ENCODE measurements around the gene LBX2. TPM values are rescaled to one million over a fixed set of nuclear protein-coding genes. Genes with fewer than 3 reads are reported as not detected.
"Not testable (repeated sequence)": the region's sequence is repeated elsewhere in the genome, so short reads cannot be mapped to it uniquely, and the experiment has no call there.

LBX2 gene
- total RNA-seq, 4 donors from 2014 or later: 0.59 TPM; not detected in 3

DNA sequence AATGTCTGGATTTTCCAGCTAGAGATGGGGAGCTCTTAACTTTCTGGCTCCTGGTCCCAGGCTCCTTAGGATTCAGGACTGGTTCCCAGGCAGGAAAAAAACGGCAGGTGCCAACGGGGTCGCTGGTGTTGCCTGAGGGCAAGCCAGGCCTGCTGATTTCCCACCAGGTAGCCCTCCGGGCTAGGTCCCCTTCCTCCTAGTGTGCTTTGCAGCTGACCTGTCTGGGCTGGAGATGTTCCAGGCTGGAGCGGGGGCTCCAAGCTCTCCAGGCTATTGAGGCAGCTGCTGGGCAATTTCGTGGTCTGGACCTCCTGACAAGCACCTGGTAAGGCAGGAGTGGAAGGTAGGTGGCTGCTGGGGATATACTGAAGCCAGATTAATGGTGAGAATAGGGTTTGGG lies 24.9 kb downstream of the LBX2 start:
- no peak overlapping the region for H3K4me3 ChIP-seq
- intact Hi-C loops (cut with DNase I; ENCODE audit: low total_unique reads) (no loop called here), in situ Hi-C loops (cut with MboI; ENCODE audit: low sequenced_read_pairs in 4 of 4) (loop anchor here in 1 of 4 donors (25.0 kb wide), 1 partner anchor 363 kb away; the partner anchor contains the start of gene HK2)
- no peak overlapping the region for H3K27ac ChIP-seq
- ATAC-seq: no peak
- H3K4me1 ChIP-seq: peaks cover 20 to 25% of the 10 kb centered on the region in 2 donors
- DNase-seq: no peak
- TF ChIP-seq CTCF (IDR thresholded peaks at IDR 0.05 in 4 of 5, conservative IDR thresholded peaks at IDR 0.05 in 1 of 5): no peak
- TF ChIP-seq POLR2A (IDR thresholded peaks at IDR 0.05): no peak
- peaks cover 0 to 32% of the 10 kb centered on the region in 2 donors for H3K36me3 ChIP-seq
- H3K9me3 ChIP-seq: no peaks in the 10 kb centered on the region
- H3K27me3 ChIP-seq: no peaks in the 10 kb centered on the region

GRCh38 chr2:74472945-74473258 lies 26.5 kb downstream of the LBX2 start:
- DNase-seq (no peak), ATAC-seq (peak in 1 of 2 donors; percentile 15)
- no peaks in the 10 kb centered on the region for H3K27me3 ChIP-seq
- peaks cover 20 to 25% of the 10 kb centered on the region in 2 donors for H3K4me1 ChIP-seq
- no peaks in the 10 kb centered on the region for H3K9me3 ChIP-seq
- in situ Hi-C loops (cut with MboI; ENCODE audit: low sequenced_read_pairs in 4 of 4): loop anchor here in 1 of 4 donors (25.0 kb wide), 1 partner anchor 364 kb away; the partner anchor contains the start of gene HK2
- peak overlapping the region; percentile 67 to 88 (median 79) for H3K4me3 ChIP-seq
- H3K27ac ChIP-seq: peak overlapping the region; percentile 79 to 90 (median 87)
- TF ChIP-seq CTCF (IDR thresholded peaks at IDR 0.05 in 4 of 5, conservative IDR thresholded peaks at IDR 0.05 in 1 of 5) (no peak), POLR2A (IDR thresholded peaks at IDR 0.05) (no peak)
- intact Hi-C loops (cut with DNase I; ENCODE audit: low total_unique reads): loop anchor here (1.0 kb wide), 2 partner anchors 9 to 19 kb away; partner anchors contain the start of gene CCDC142
- H3K36me3 ChIP-seq: peaks cover 0 to 25% of the 10 kb centered on the region in 2 donors

GRCh38 chr2:74472086-74472944 lies 27.1 kb downstream of the LBX2 start, which contains the start of gene MRPL53:
Gene MRPL53, minus strand, starts transcription at chr2:74472680. Its CDS starts 20 bp downstream, at chr2:74472660.
- H3K4me3 ChIP-seq: peak within 1 kb of the TSS; percentile 67 to 88 (median 79)
- in situ Hi-C loops (cut with MboI; ENCODE audit: low sequenced_read_pairs in 4 of 4): loop anchor here in 1 of 4 donors (25.0 kb wide), 1 partner anchor 365 kb away; the partner anchor contains the start of gene HK2
- peak within 1 kb of the TSS; percentile 79 to 90 (median 87) for H3K27ac ChIP-seq
- peaks cover 20 to 25% of the 10 kb centered on the region in 2 donors for H3K4me1 ChIP-seq
- peaks cover 0 to 20% of the 10 kb centered on the region in 2 donors for H3K36me3 ChIP-seq
- intact Hi-C loops (cut with DNase I; ENCODE audit: low total_unique reads): loop anchor here (1.0 kb wide), 1 partner anchor 18 kb away; no protein-coding TSS in a partner anchor
- TF ChIP-seq POLR2A (IDR thresholded peaks at IDR 0.05): peak; percentile 48 to 68
- TF ChIP-seq CTCF (IDR thresholded peaks at IDR 0.05 in 4 of 5, conservative IDR thresholded peaks at IDR 0.05 in 1 of 5): no peak
- H3K9me3 ChIP-seq: no peaks in the 10 kb centered on the region
- ATAC-seq: peak; percentile 95 to 96
- peak; percentile 86 to 90 for DNase-seq
- no peaks in the 10 kb centered on the region for H3K27me3 ChIP-seq

- intact Hi-C loops (cut with DNase I; ENCODE audit: low total_unique reads): loop anchor here (1.0 kb wide), 1 partner anchor 17 kb away; no protein-coding TSS in a partner anchor
- TF ChIP-seq CTCF (IDR thresholded peaks at IDR 0.05 in 4 of 5, conservative IDR thresholded peaks at IDR 0.05 in 1 of 5) (no peak), POLR2A (IDR thresholded peaks at IDR 0.05) (no peak)
- Histone ChIP-seq H3K36me3 (peaks cover 0 to 17% of the 10 kb centered on the region in 2 donors), H3K9me3 (no peaks in the 10 kb centered on the region), H3K27me3 (no peaks in the 10 kb centered on the region), H3K27ac (peak overlapping the region; percentile 79 to 90 (median 87)), H3K4me3 (peak overlapping the region; percentile 67 to 88 (median 79)), H3K4me1 (peaks cover 20 to 25% of the 10 kb centered on the region in 2 donors)
- ATAC-seq (peak in 1 of 2 donors; percentile 5), DNase-seq (no peak)
- in situ Hi-C loops (cut with MboI; ENCODE audit: low sequenced_read_pairs in 4 of 4): loop anchor here in 1 of 4 donors (25.0 kb wide), 1 partner anchor 366 kb away; the partner anchor contains the start of gene HK2
These were observed 27.9 kb downstream of the LBX2 start for GRCh38 chr2:74471332-74472065.

- intact Hi-C loops (cut with DNase I; ENCODE audit: low total_unique reads); DNase-seq; H3K4me3 ChIP-seq; H3K27me3 ChIP-seq; H3K9me3 ChIP-seq; ATAC-seq: not testable (repeated sequence)
- Histone ChIP-seq H3K36me3 (peaks cover 0 to 17% of the 10 kb centered on the region in 2 donors), H3K4me1 (peaks cover 24 to 31% of the 10 kb centered on the region in 2 donors), H3K27ac (peak overlapping the region in 2 of 4 donors; percentile 22 to 47)
- in situ Hi-C loops (cut with MboI; ENCODE audit: low sequenced_read_pairs in 4 of 4): loop anchor here in 1 of 4 donors (25.0 kb wide), 1 partner anchor 367 kb away; the partner anchor contains the start of gene HK2
These were observed 28.7 kb downstream of the LBX2 start for GRCh38 chr2:74470742-74471141.
